Peyer's patch (tissue), 4 donors: ENCODE measurements around the gene ZNF330. TPM values are rescaled to one million over a fixed set of nuclear protein-coding genes. Genes with fewer than 3 reads are reported as not detected.
"Not testable (repeated sequence)": the region's sequence is repeated elsewhere in the genome, so short reads cannot be mapped to it uniquely, and the experiment has no call there.

Source experiments
- DNase-seq, 3 donors: peaks; one replicate each; pipeline ENCODE4 v3.0.0-alpha.2; 2017 to 2019
- H3K27ac ChIP-seq, 4 donors: fragments of 200-600 bp; sonication (generic); one replicate each; pipeline ENCODE4 v1.5.1; 2016 to 2019
- H3K27me3 ChIP-seq, 2 donors: fragments of 200-600 bp; sonication (generic); one replicate each; pipeline ENCODE4 v1.5.1; 2019
- H3K36me3 ChIP-seq, 3 donors: fragments of 200-600 bp; sonication (generic); one replicate each; pipeline ENCODE4 v1.5.1; 2016 to 2019
- H3K4me1 ChIP-seq, 4 donors: fragments of 200-600 bp; sonication (generic); one replicate each; pipeline ENCODE4 v1.5.1; 2016 to 2019
- H3K4me3 ChIP-seq, 4 donors: fragments of 200-600 bp; sonication (generic); 1 replicate in 3 of 4; 2 replicates in 1 of 4; pipeline ENCODE4 v1.5.1; 2016 to 2019; ENCODE audit warnings: mild to moderate bottlenecking in 1 of 4
- H3K9me3 ChIP-seq, 4 donors: fragments of 200-600 bp; sonication (generic); one replicate each; pipeline ENCODE4 v1.5.1; 2016 to 2019; ENCODE audit warnings: mild to moderate bottlenecking in 1 of 4
- CTCF ChIP-seq, 6 experiments: fragments of 450-650 bp in 4 of 6; fragments of 200-600 bp in 2 of 6; sonication (generic) in 1 of 6; IDR thresholded peaks; one replicate each; pipeline ENCODE4 v1.5.1; 2017 to 2019; ENCODE audit warnings: antibody characterized with exemption in 6 of 6, mild to moderate bottlenecking in 3 of 6, moderate library complexity in 1 of 6
- POLR2A ChIP-seq, 2 donors: fragments of 450-650 bp; IDR thresholded peaks; one replicate each; pipeline ENCODE4 v1.5.1; 2017; ENCODE audit warnings: antibody characterized with exemption in 2 of 2, mild to moderate bottlenecking in 2 of 2, moderate library complexity in 2 of 2
- total RNA-seq, 4 donors: library from RNA; depleted of rRNA; stranded (reverse); fragments of >200 nt; gene quantifications; one replicate each; pipeline ENCODE4 v1.1.0, GENCODE V29; 2016

The ZNF330 gene
- total RNA-seq = 10 to 100 TPM; 10.9 to 56.9 (median 20.5) TPM

- Histone ChIP-seq H3K36me3 (no peaks in the 10 kb centered on the region), H3K27ac (peak within 1 kb of the TSS; percentile 88 to 93 (median 92)), H3K27me3 (no peaks in the 10 kb centered on the region), H3K9me3 (no peaks in the 10 kb centered on the region), H3K4me1 (peaks cover 0 to 13% (median 7%) of the 10 kb centered on the region in 4 donors), H3K4me3 (peak within 1 kb of the TSS; percentile 77 to 92 (median 88))
- TF ChIP-seq POLR2A (IDR thresholded peaks at IDR 0.05) (peak; percentile 59 to 67), CTCF (IDR thresholded peaks at IDR 0.05) (peak in 3 of 6 experiments; percentile 5 to 17 (median 7))
- DNase-seq = peak; percentile 83 to 96 (median 95)
Measured at GRCh38 chr4:141220691-141221659, at the start of gene ZNF330. Gene ZNF330 (plus strand): TSS chr4:141220895. CDS start chr4:141222372, 1,477 bp downstream.

- TF ChIP-seq CTCF (IDR thresholded peaks at IDR 0.05) = no peak
- H3K36me3 ChIP-seq = no peaks in the 10 kb centered on the region
- no peaks in the 10 kb centered on the region for H3K4me1 ChIP-seq
- H3K4me3 ChIP-seq = no peak overlapping the region
- H3K27me3 ChIP-seq = no peaks in the 10 kb centered on the region
- no peak overlapping the region for H3K27ac ChIP-seq
- no peaks in the 10 kb centered on the region for H3K9me3 ChIP-seq
- no peak for DNase-seq
Measured at GRCh38 chr4:141174457-141174856, 46.2 kb upstream of the ZNF330 start.

- no peaks in the 10 kb centered on the region for H3K9me3 ChIP-seq
- H3K27me3 ChIP-seq = no peaks in the 10 kb centered on the region
- no peaks in the 10 kb centered on the region for H3K4me1 ChIP-seq
- no peak overlapping the region for H3K27ac ChIP-seq
- no peaks in the 10 kb centered on the region for H3K36me3 ChIP-seq
- DNase-seq = no peak
- no peak overlapping the region for H3K4me3 ChIP-seq
- TF ChIP-seq POLR2A (IDR thresholded peaks at IDR 0.05) = no peak
- no peak for TF ChIP-seq CTCF (IDR thresholded peaks at IDR 0.05)
Measured at GRCh38 chr4:141177171-141177570, 43.5 kb upstream of the ZNF330 start.

GRCh38 chr4:141179474-141180373 lies 41.0 kb upstream of the ZNF330 start:
- Histone ChIP-seq H3K9me3 (no peaks in the 10 kb centered on the region), H3K27me3 (no peaks in the 10 kb centered on the region), H3K27ac (no peak overlapping the region), H3K4me1 (no peaks in the 10 kb centered on the region), H3K36me3 (no peaks in the 10 kb centered on the region), H3K4me3 (no peak overlapping the region)
- TF ChIP-seq CTCF (IDR thresholded peaks at IDR 0.05) = no peak
- no peak for TF ChIP-seq POLR2A (IDR thresholded peaks at IDR 0.05)
- no peak for DNase-seq

- Histone ChIP-seq H3K27ac (no peak overlapping the region), H3K4me1 (no peaks in the 10 kb centered on the region), H3K27me3 (no peaks in the 10 kb centered on the region), H3K4me3 (no peak overlapping the region), H3K36me3 (no peaks in the 10 kb centered on the region), H3K9me3 (no peaks in the 10 kb centered on the region)
- DNase-seq = no peak
- TF ChIP-seq CTCF (IDR thresholded peaks at IDR 0.05) (no peak), POLR2A (IDR thresholded peaks at IDR 0.05) (no peak)
Measured at GRCh38 chr4:141180991-141181761, 39.5 kb upstream of the ZNF330 start.

GRCh38 chr4:141183491-141183890 lies 37.2 kb upstream of the ZNF330 start:
- H3K9me3 ChIP-seq, H3K27me3 ChIP-seq, DNase-seq: not testable (repeated sequence)

More at GRCh38 chr4:141183491-141183890, 37.2 kb upstream of the ZNF330 start:
- not testable (repeated sequence) for H3K36me3 ChIP-seq, H3K4me1 ChIP-seq, H3K27ac ChIP-seq, H3K4me3 ChIP-seq
